ENCODE measurements around the gene SND1.

Gene SND1

DNA sequence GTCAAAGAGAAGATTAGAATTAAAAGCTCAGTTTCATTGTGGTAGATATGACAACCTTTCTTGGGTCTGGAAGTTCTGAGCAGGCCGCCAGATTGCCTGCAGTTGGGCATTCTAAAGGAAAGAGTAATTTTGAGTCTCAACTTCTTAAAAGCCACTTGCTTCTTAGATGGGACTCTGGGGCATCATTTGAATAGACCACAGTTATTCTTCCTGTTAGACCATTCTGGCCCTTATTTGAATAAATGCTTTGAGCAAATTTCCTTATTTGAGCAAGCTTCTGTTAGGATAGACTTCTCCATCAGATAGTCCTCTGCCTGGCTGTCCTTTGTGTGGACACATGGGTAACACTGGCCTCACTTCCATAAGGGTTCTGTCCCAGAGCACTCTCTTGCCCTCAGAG, 40.2 kb downstream of the SND1 start:
- TF ChIP-seq, protein P1, sequence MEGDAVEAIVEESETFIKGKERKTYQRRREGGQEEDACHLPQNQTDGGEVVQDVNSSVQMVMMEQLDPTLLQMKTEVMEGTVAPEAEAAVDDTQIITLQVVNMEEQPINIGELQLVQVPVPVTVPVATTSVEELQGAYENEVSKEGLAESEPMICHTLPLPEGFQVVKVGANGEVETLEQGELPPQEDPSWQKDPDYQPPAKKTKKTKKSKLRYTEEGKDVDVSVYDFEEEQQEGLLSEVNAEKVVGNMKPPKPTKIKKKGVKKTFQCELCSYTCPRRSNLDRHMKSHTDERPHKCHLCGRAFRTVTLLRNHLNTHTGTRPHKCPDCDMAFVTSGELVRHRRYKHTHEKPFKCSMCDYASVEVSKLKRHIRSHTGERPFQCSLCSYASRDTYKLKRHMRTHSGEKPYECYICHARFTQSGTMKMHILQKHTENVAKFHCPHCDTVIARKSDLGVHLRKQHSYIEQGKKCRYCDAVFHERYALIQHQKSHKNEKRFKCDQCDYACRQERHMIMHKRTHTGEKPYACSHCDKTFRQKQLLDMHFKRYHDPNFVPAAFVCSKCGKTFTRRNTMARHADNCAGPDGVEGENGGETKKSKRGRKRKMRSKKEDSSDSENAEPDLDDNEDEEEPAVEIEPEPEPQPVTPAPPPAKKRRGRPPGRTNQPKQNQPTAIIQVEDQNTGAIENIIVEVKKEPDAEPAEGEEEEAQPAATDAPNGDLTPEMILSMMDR (IDR thresholded peaks at IDR 0.05; ENCODE audit: poor library complexity, severe bottlenecking) = no peak
- Histone ChIP-seq H3K4me1 (ENCODE audit: insufficient read depth, poor library complexity, severe bottlenecking) (peaks cover 12% of the 10 kb centered on the region), H3K27me3 (ENCODE audit: insufficient read depth, poor library complexity, severe bottlenecking) (no peaks in the 10 kb centered on the region), H3K36me3 (ENCODE audit: low read depth) (peaks cover 80% of the 10 kb centered on the region), H3K27ac (ENCODE audit: poor library complexity, severe bottlenecking) (no peak overlapping the region), H3K9me3 (ENCODE audit: severe bottlenecking) (no peaks in the 10 kb centered on the region), H3K4me3 (ENCODE audit: severe bottlenecking) (no peak overlapping the region)
- ATAC-seq (ENCODE audit: low read depth) = no peak
- no peak for DNase-seq (ENCODE audit: low spot score)

DNA sequence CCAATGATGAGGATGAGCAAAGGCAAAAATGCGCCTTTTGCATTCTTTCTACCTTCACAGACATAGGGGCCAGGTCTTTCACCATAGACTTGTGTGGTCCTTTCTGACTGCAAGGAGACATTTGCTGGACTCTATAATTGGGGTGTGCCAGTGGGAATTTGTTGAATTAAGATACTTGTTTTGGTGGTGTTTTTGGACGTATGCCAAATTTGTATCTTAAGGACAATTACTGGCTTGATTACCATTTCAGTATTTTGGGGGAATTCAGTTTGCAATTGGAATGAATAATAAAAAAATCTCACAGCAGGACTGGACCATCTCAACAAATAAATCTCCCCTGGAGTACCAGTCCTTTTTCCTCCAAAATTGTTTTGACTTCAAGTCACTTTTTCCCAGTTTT, 47.9 kb downstream of the SND1 start:
- TF ChIP-seq, protein P1 (IDR thresholded peaks at IDR 0.05; ENCODE audit: poor library complexity, severe bottlenecking) = no peak
- DNase-seq (ENCODE audit: low spot score) (no peak), ATAC-seq (ENCODE audit: low read depth) (no peak)
- Histone ChIP-seq H3K9me3 (ENCODE audit: severe bottlenecking) (no peaks in the 10 kb centered on the region), H3K27ac (ENCODE audit: poor library complexity, severe bottlenecking) (no peak overlapping the region), H3K36me3 (ENCODE audit: low read depth) (peaks cover 99% of the 10 kb centered on the region), H3K4me3 (ENCODE audit: severe bottlenecking) (no peak overlapping the region), H3K27me3 (ENCODE audit: insufficient read depth, poor library complexity, severe bottlenecking) (no peaks in the 10 kb centered on the region), H3K4me1 (ENCODE audit: insufficient read depth, poor library complexity, severe bottlenecking) (no peaks in the 10 kb centered on the region)

DNA sequence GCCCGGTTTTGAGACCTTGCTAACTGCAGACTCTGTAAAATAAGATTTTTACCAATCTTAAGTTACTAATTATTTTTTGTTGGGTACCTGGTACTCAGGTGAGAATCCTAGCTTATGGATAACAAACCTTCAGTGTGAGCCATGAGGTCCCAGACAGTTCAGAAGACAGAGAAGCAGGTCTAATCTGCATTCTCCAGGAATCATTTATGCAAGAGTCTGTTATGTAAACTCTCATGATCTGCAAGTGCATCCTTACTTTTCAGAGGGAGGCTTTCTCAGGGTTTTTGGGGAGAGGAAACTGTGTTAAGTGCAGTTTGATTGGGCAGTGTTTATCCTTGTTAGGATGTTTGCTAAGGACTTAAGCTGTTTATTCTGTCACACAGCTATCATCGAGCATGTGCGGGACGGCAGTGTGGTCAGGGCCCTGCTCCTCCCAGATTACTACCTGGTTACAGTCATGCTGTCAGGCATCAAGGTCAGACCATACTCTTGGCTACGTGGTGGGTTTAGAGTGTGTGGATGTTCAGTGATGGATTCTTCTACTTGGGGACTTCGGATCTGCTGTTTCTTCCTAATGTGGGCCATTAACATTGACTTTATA, 50.2 kb downstream of the SND1 start:
- Histone ChIP-seq H3K4me1 (ENCODE audit: insufficient read depth, poor library complexity, severe bottlenecking) (peaks cover 3% of the 10 kb centered on the region), H3K36me3 (ENCODE audit: low read depth) (peaks cover 96% of the 10 kb centered on the region), H3K27ac (ENCODE audit: poor library complexity, severe bottlenecking) (no peak overlapping the region), H3K4me3 (ENCODE audit: severe bottlenecking) (no peak overlapping the region), H3K27me3 (ENCODE audit: insufficient read depth, poor library complexity, severe bottlenecking) (no peaks in the 10 kb centered on the region), H3K9me3 (ENCODE audit: severe bottlenecking) (no peaks in the 10 kb centered on the region)
- ATAC-seq (ENCODE audit: low read depth) (no peak), DNase-seq (ENCODE audit: low spot score) (no peak)
- TF ChIP-seq, protein P1 (IDR thresholded peaks at IDR 0.05; ENCODE audit: poor library complexity, severe bottlenecking) = no peak

DNA sequence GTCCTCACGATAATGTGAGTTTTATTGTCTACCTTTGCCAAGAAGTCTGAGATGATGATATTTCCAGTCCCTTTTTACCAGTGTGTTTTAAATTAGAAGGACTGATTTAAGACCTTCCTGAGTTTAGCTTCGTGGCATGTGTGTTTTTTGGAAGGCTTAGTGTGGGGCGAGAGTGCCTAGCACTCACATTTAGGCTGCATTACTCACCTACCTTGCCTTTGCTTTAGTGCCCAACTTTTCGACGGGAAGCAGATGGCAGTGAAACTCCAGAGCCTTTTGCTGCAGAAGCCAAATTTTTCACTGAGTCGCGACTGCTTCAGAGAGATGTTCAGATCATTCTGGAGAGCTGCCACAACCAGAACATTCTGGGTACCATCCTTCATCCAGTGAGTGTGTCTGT, 50.9 kb downstream of the SND1 start:
- Histone ChIP-seq H3K9me3 (ENCODE audit: severe bottlenecking) (no peaks in the 10 kb centered on the region), H3K36me3 (ENCODE audit: low read depth) (peaks cover 96% of the 10 kb centered on the region), H3K27ac (ENCODE audit: poor library complexity, severe bottlenecking) (no peak overlapping the region), H3K4me1 (ENCODE audit: insufficient read depth, poor library complexity, severe bottlenecking) (peaks cover 3% of the 10 kb centered on the region), H3K27me3 (ENCODE audit: insufficient read depth, poor library complexity, severe bottlenecking) (no peaks in the 10 kb centered on the region), H3K4me3 (ENCODE audit: severe bottlenecking) (no peak overlapping the region)
- no peak for DNase-seq (ENCODE audit: low spot score)
- no peak for ATAC-seq (ENCODE audit: low read depth)
- TF ChIP-seq, protein P1 (IDR thresholded peaks at IDR 0.05; ENCODE audit: poor library complexity, severe bottlenecking) = no peak

DNA sequence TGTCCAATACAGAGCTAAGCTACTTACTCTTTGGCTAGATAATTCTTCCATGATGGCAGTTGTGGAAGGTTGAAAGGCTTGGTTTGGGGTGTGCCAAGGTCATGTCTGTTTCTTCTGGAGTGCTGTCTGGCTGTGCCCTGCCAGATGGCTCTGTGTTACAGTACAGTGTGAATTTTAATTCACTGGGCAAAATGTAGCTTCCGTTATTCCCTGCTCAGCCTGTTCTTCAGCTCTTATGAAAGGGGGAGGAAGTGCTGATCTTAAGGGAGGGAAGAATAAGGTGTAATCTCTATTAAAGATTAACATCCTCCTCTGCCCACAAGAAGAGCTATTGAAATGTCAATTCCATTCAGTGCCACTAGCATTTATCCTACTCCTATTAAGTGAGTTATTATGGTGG, 52.2 kb downstream of the SND1 start:
- H3K9me3 ChIP-seq (ENCODE audit: severe bottlenecking) = no peaks in the 10 kb centered on the region
- TF ChIP-seq, protein P1 (IDR thresholded peaks at IDR 0.05; ENCODE audit: poor library complexity, severe bottlenecking) = no peak
- no peak overlapping the region for H3K27ac ChIP-seq (ENCODE audit: poor library complexity, severe bottlenecking)
- H3K36me3 ChIP-seq (ENCODE audit: low read depth) = peaks cover 96% of the 10 kb centered on the region
- peaks cover 3% of the 10 kb centered on the region for H3K4me1 ChIP-seq (ENCODE audit: insufficient read depth, poor library complexity, severe bottlenecking)
- DNase-seq (ENCODE audit: low spot score) (no peak), ATAC-seq (ENCODE audit: low read depth) (no peak)
- no peaks in the 10 kb centered on the region for H3K27me3 ChIP-seq (ENCODE audit: insufficient read depth, poor library complexity, severe bottlenecking)
- H3K4me3 ChIP-seq (ENCODE audit: severe bottlenecking) = no peak overlapping the region
